Dendritic cell treated with granulocyte-macrophage colony-stimulating factor and Interleukin-4, amounts not matched to agents 40 ng/mL and 50 ng/mL, for 4 days (primary cell): Measurements from ENCODE around the gene MFSD2A.
"Not testable (repeated sequence)": the region's sequence is repeated elsewhere in the genome, so short reads cannot be mapped to it uniquely, and the experiment has no call there.

Source experiments
- H3K27ac Mint-ChIP-seq: one replicate; pipeline ENCODE4 v1.8.0; 2022; ENCODE audit warnings: mild to moderate bottlenecking, mixed read lengths
- H3K27me3 Mint-ChIP-seq: one replicate; pipeline ENCODE4 v1.8.0; 2022; ENCODE audit warnings: mild to moderate bottlenecking, mixed read lengths
- H3K36me3 Mint-ChIP-seq: one replicate; pipeline ENCODE4 v1.8.0; 2022; ENCODE audit warnings: low read depth, mixed read lengths
- H3K4me1 Mint-ChIP-seq: one replicate; pipeline ENCODE4 v1.8.0; 2022; ENCODE audit warnings: low read depth, mixed read lengths
- H3K4me3 Mint-ChIP-seq: one replicate; pipeline ENCODE4 v1.8.0; 2022; ENCODE audit warnings: mild to moderate bottlenecking, moderate library complexity, mixed read lengths
- H3K9me3 Mint-ChIP-seq: one replicate; pipeline ENCODE4 v1.8.0; 2022; ENCODE audit warnings: mixed read lengths
- intact Hi-C: fragments of 100-400 bp; cut with micrococcal nuclease; formaldehyde crosslinking; loops from one replicate; pipeline ENCODE4 v1.15.0; 2022

The MFSD2A gene

DNA sequence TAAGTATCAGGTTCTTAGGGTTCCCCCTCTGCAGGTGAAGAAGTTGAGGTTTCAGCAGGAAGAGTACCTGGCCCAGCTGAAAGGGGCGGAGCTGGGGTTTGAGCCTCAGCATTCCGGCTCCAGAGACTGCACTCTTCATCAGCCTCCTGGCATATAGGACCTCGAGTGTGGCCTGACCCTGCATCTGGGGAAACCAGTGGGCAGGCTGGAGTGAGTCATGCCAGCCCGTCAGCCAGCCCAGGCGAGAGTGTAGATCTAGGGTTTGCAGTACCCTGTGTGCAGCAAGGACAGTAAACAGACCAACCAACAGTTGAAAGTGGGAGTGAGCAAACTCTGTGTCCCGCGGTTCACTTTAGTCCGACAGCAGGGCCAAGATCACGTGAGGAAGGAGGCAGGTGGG, 14.1 kb downstream of the MFSD2A start:
- Mint-ChIP-seq H3K27ac (no peak overlapping the region), H3K4me1 (peaks cover 61% of the 10 kb centered on the region), H3K36me3 (peaks cover 31% of the 10 kb centered on the region), H3K4me3 (no peak overlapping the region), H3K27me3 (no peaks in the 10 kb centered on the region), H3K9me3 (no peaks in the 10 kb centered on the region)
- intact Hi-C loops, result no loop called here

DNA sequence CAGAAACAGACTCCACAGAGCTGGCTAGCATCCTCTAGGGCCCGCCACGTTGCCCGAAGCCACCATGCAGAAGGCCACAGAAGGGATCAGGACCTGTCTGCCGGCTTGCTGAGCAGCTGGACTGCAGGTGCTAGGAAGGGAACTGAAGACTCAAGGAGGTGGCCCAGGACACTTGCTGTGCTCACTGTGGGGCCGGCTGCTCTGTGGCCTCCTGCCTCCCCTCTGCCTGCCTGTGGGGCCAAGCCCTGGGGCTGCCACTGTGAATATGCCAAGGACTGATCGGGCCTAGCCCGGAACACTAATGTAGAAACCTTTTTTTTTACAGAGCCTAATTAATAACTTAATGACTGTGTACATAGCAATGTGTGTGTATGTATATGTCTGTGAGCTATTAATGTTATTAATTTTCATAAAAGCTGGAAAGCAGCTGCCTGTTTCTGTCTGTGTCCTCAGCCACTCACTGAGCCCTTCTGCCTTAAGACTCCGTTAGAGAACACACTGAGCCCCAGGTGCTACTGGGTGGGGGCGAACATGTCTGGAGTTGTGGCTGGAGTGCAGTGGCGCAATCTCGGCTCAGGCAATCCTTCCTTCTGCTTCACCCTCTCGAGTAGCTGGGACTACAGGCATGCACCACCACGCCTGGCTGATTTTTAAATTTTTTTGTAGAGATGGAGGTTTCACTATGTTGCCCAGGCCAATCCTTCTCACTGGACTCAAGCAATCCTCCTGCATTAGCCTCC, 14.8 kb downstream of the MFSD2A start:
- Mint-ChIP-seq H3K36me3 (peaks cover 31% of the 10 kb centered on the region), H3K4me1 (peaks cover 55% of the 10 kb centered on the region)
- intact Hi-C loops, result loop anchor here (5.0 to 10.0 kb wide), 2 partner anchors 55 to 67 kb away; partner anchors contain the start of gene MYCL

DNA sequence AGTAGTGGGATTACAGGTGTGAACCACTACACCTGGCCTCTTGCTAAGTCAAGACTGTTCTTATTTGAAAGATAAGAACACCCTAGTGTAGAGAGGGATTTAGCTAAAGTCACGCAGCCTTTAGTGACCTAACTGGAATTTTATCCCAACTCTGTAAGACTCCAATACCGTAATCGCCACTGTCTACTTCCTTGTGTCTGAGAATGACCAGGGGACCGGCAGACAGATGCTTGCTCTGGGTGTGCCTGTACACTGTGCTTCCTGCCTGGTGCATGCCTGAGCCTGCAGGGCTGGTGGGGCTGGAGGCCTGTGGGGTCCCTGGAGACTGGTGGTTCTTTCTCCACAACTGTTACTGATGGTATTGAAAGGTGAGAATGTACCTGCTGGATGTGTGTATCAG, 15.3 kb downstream of the MFSD2A start:
- Mint-ChIP-seq H3K4me1 (peaks cover 49% of the 10 kb centered on the region), H3K27ac (no peak overlapping the region), H3K27me3 (peaks cover 2% of the 10 kb centered on the region), H3K9me3 (no peaks in the 10 kb centered on the region), H3K36me3 (peaks cover 31% of the 10 kb centered on the region), H3K4me3 (no peak overlapping the region)
- intact Hi-C loops, result loop anchor here (5.0 to 10.0 kb wide), 2 partner anchors 55 to 68 kb away; partner anchors contain the start of gene MYCL

More for the DNA sequence above, 14.8 kb downstream of the MFSD2A start:
- Mint-ChIP-seq H3K9me3 (no peaks in the 10 kb centered on the region), H3K27ac (no peak overlapping the region), H3K4me3 (no peak overlapping the region), H3K27me3 (peaks cover 2% of the 10 kb centered on the region)

DNA sequence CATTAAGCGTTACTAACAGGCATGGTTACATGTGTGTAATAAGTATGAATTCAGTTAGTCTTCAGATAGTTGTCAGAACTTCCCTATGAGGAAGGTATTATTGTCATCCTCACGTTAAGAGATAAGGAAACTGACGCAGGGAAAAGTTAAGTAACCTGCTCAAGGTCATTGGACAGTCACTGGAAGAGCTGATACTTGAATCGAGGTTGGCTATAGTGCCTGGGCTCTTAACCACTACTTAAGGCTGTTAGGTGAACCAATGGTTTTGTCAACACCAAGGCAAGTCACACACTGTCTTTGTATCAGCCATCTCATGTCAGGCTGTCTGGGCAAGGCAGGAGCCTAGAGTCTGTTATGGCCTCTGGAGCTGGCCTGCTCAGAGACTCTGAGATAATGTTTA, 16.2 kb downstream of the MFSD2A start:
- Mint-ChIP-seq H3K9me3 (no peaks in the 10 kb centered on the region), H3K4me3 (no peak overlapping the region), H3K27me3 (peaks cover 2% of the 10 kb centered on the region), H3K36me3 (peaks cover 24% of the 10 kb centered on the region), H3K27ac (no peak overlapping the region), H3K4me1 (peaks cover 43% of the 10 kb centered on the region)
- intact Hi-C loops, result loop anchor here (5.0 to 10.0 kb wide), 2 partner anchors 54 to 69 kb away; partner anchors contain the start of gene MYCL

DNA sequence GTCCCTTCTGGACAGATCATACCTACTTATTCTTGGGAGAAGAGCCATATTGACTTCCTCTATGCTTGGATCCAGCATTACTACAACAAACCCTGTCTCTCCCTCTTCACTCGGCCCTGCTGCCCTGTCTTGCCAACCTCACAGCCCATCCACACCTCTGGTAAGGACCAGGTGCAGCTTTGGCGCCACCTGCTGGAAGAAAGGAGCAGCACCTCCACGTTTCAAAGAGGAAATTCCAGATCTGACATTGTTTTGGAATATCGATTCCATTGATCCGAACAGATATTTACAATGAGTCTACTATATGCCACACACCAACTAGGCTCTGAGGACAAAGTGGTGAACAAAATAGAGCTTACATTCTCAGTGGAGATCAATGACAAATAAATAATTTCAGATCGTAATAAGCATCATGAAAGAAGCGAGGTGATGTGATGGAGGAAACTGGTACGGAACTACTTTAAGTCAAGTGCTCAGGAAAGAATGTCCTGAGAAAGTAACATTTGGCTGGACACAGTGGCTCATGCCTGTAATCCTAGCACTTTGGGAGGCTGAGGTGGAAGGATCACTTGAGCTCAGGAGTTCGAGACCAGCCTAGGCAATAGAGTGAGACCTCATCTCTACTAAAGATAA, 18.7 kb downstream of the MFSD2A start:
- H3K27me3 Mint-ChIP-seq, result peaks cover 2% of the 10 kb centered on the region
- H3K9me3 Mint-ChIP-seq, result no peaks in the 10 kb centered on the region
- peaks cover 26% of the 10 kb centered on the region for H3K4me1 Mint-ChIP-seq

DNA sequence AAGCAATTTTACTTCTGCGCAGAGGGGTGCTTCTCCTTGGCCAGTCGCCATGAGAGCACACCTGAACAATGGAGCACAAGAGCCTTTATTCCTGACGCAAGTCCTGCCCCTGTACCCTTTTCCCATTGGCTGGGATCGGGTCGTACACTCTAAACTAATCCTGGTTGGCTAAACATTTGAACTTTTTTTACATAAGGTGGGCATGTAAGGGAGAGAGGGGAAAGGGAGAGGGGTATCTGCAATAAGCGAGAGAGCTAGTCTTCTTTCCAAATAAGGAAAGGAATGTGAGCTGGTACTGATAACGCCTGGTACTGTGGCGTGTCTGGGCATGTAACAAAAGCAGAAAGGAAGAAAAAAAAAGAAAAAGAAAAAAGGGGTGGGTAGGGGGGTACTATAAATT, 21.8 kb downstream of the MFSD2A start:
- intact Hi-C loops, result loop anchor here (10.0 kb wide), 1 partner anchor 48 kb away; no protein-coding TSS in a partner anchor
- Mint-ChIP-seq H3K4me1 (peaks cover 24% of the 10 kb centered on the region), H3K4me3 (no peak overlapping the region), H3K27ac (no peak overlapping the region), H3K9me3 (no peaks in the 10 kb centered on the region), H3K27me3 (peaks cover 2% of the 10 kb centered on the region), H3K36me3 (no peaks in the 10 kb centered on the region)

More for the DNA sequence above, 18.7 kb downstream of the MFSD2A start:
- Mint-ChIP-seq H3K36me3 (peaks cover 15% of the 10 kb centered on the region), H3K4me3 (no peak overlapping the region), H3K27ac (no peak overlapping the region)
- intact Hi-C loops, result loop anchor here (1.0 to 10.0 kb wide), 4 partner anchors 51 to 157 kb away; partner anchors contain the start of gene MYCL

DNA sequence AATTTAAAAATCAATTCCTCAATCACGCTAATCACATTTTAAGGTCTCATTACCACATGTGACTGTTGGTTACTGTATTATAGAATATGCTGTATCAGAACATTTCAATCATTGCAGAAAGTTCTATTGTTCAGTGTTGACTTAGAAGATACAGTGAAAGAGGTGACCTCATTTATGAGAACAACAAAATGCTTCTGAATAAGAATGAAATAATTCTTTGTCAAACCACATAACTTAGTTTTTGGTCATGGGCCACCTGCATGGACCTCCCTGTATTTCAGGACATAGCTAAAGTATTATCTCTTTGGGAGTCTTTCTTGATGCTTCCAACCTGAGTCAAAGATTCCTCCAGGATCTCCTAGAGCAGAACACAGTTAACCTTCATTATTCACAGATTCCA, 22.3 kb downstream of the MFSD2A start:
- Mint-ChIP-seq H3K36me3 (no peaks in the 10 kb centered on the region), H3K9me3 (no peaks in the 10 kb centered on the region), H3K4me1 (peaks cover 24% of the 10 kb centered on the region), H3K4me3 (no peak overlapping the region), H3K27me3 (peaks cover 2% of the 10 kb centered on the region), H3K27ac (no peak overlapping the region)
- intact Hi-C loops, result loop anchor here (10.0 kb wide), 1 partner anchor 48 kb away; no protein-coding TSS in a partner anchor

DNA sequence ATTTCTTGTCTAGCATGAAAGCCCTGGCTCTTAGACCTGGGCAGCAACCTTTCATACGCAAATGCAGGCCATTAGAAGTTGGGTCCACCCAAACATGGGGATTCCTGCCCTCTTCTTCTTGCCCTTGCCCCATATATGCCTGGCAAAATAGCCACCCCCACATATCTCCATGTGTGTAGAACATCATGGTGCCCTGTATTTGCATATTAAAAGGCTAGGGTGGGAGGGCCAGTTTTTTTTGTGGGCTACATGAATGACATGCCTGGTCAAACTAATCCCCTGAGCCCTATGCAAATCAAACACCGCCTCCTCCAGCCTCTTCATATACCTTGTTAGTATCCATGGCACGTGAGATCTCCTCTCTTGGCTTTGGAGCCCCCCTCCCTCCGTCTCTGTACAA, 24.7 kb downstream of the MFSD2A start:
- no peaks in the 10 kb centered on the region for H3K27me3 Mint-ChIP-seq
- H3K4me1 Mint-ChIP-seq, result peaks cover 18% of the 10 kb centered on the region
- H3K36me3 Mint-ChIP-seq, result no peaks in the 10 kb centered on the region
- intact Hi-C loops, result loop anchor here (10.0 kb wide), 1 partner anchor 45 kb away; no protein-coding TSS in a partner anchor
- no peaks in the 10 kb centered on the region for H3K9me3 Mint-ChIP-seq
- no peak overlapping the region for H3K4me3 Mint-ChIP-seq
- H3K27ac Mint-ChIP-seq, result no peak overlapping the region

DNA sequence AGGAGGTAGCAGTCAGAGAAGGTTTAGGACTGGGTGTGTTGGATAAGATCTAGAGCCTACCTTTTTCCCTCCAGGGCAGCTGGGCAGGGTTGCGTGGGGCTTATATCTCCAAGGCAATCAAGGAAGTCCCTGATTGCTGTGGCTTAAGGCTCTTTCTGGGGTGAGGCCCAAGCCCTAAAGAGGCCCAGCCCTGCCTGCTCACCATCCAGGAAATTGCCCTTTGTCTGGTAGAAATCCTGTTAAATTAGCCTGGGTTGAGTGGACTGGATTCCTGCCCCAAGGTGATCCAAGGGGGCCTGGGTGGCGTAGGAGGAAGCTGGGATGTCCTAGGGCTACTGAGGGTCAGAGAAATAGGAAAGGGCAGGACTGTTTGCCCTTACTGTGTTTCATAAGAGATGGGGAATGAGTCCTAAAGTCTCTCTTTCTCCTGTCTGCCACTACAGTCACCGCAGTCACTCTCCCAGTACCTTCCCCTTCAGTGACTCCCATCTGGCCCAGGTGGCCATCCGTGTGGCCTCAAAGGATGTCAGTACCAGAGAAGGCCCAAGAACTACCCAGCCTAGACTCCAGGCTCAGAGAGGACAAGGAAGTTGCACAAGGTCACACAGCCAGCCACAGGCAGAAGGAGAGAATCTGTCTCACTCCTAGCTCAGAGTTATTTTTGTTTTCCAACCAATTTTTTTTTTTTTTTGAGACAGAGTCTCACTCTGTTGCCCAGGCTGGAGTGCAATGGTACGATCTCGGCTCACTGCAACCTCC, 25.8 kb downstream of the MFSD2A start:
- H3K36me3 Mint-ChIP-seq, result no peaks in the 10 kb centered on the region
- H3K4me1 Mint-ChIP-seq, result peaks cover 19% of the 10 kb centered on the region
- no peaks in the 10 kb centered on the region for H3K9me3 Mint-ChIP-seq
- H3K27ac Mint-ChIP-seq, result no peak overlapping the region
- intact Hi-C loops, result no loop called here
- no peaks in the 10 kb centered on the region for H3K27me3 Mint-ChIP-seq
- no peak overlapping the region for H3K4me3 Mint-ChIP-seq

DNA sequence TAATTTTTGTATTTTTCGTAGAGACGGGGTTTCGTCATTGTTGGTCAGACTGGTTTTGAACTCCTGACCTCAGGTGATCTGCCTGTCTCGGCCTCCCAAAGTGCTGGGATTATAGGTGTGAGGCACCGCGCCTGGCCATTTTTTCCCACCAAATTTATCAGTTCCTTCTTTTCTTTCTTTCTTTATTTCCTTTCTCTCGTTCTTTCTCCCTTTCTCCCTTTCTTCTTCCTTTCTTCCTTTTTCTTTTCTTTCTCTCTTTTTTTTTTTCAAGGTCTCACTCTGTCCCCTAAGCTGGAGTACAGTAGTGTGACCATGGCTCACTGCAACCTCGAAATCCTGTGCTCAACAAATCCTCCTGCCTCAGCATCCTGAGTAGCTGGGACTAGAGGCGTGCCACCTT, 26.4 kb downstream of the MFSD2A start:
- H3K4me3 Mint-ChIP-seq, result no peak overlapping the region
- intact Hi-C loops, result no loop called here
- H3K9me3 Mint-ChIP-seq, result no peaks in the 10 kb centered on the region
- no peaks in the 10 kb centered on the region for H3K27me3 Mint-ChIP-seq
- peaks cover 23% of the 10 kb centered on the region for H3K4me1 Mint-ChIP-seq
- no peaks in the 10 kb centered on the region for H3K36me3 Mint-ChIP-seq
- no peak overlapping the region for H3K27ac Mint-ChIP-seq

DNA sequence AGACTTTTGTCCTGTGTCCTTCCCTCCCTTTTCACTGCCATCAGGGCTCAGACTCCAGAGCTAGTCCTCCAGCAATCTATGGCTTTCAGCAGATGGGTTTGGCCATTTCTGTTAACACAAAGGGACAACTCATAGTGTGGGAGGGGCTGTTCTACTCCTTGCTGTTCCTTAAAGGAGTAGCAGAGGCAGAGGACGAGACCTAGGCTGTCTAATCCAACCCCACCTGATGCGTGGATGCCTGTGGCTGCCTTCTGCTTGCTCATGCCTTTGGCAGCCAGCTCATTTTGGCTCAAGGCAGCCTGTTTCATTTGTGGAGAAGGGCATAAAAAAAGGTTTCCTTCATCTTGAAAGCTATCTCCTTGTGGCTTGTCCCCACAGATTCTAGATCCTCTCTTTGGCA, 27.0 kb downstream of the MFSD2A start:
- Mint-ChIP-seq H3K36me3 (no peaks in the 10 kb centered on the region), H3K4me1 (peaks cover 23% of the 10 kb centered on the region), H3K27ac (no peak overlapping the region), H3K9me3 (no peaks in the 10 kb centered on the region), H3K27me3 (no peaks in the 10 kb centered on the region), H3K4me3 (no peak overlapping the region)
- intact Hi-C loops, result no loop called here

DNA sequence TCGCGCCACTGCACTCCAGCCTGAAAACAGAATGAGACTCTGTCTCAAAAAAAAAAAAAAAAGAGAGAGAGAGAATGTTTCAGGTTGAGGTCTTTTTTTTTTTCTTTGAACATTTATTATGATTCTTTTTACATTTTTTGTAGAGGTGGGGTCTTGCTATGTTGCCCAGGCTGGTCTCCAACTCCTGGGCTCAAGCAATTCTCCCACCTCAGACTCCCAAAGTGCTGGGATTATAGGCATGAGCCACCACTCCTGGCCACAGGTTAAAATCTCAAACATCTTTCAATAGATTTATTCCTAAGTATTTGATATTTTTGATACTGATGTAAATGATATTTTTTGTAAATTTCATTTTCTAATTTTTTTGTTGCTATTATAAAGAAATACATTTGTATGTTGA, 29.5 kb downstream of the MFSD2A start:
- intact Hi-C loops, H3K4me3 Mint-ChIP-seq, H3K36me3 Mint-ChIP-seq, H3K27me3 Mint-ChIP-seq, H3K27ac Mint-ChIP-seq, H3K9me3 Mint-ChIP-seq: not testable (repeated sequence)
- peaks cover 23% of the 10 kb centered on the region for H3K4me1 Mint-ChIP-seq

DNA sequence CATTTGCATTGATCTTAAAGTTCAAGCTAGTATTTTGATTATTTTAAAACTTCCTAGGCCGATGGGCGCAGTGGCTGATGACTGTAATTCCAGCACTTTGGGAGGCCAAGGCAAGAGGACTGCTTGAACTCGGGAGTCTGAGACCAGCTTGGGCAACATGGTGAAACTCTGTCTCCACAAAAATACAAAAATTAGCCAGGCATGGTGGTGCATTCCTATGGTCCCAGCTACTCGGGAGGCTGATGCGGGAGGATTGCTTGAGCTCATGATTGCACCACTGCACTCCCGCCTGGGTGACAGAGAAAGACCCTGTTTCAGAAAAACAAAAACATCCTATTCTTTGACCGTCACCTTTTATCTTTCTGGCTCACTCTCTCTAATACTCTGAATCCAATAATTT, 30.0 kb downstream of the MFSD2A start:
- H3K27me3 Mint-ChIP-seq, result no peaks in the 10 kb centered on the region
- intact Hi-C loops, result no loop called here
- H3K9me3 Mint-ChIP-seq, result no peaks in the 10 kb centered on the region
- H3K27ac Mint-ChIP-seq, result no peak overlapping the region
- H3K4me1 Mint-ChIP-seq, result peaks cover 22% of the 10 kb centered on the region
- no peak overlapping the region for H3K4me3 Mint-ChIP-seq
- H3K36me3 Mint-ChIP-seq, result no peaks in the 10 kb centered on the region

DNA sequence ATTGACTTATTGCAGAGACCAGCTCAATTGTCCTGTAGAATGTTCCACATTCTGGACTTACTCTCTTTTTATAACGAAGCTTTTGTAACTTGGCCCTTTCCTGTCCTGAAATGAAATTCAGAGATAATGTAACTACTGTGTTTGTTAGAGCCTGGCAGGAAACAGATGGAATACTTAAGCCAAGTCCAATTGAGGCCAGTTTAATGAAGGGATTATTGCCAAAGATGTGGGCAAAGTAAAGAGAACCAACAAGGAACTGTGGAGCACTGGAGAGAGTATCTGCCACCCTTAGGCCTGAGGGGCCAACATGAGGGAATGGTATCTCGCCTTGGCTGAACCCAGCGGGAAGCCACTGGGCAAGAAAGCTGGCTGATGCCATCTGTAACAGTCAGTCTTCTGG, 32.9 kb downstream of the MFSD2A start:
- no peak overlapping the region for H3K27ac Mint-ChIP-seq
- H3K36me3 Mint-ChIP-seq, result no peaks in the 10 kb centered on the region
- no peaks in the 10 kb centered on the region for H3K27me3 Mint-ChIP-seq
- no peaks in the 10 kb centered on the region for H3K9me3 Mint-ChIP-seq
- H3K4me3 Mint-ChIP-seq, result no peak overlapping the region
- intact Hi-C loops, result no loop called here
- peaks cover 16% of the 10 kb centered on the region for H3K4me1 Mint-ChIP-seq
